Right lobe of liver (tissue), 4 donors: ENCODE data around the gene FMNL2.

Experiments used
- POLR2A ChIP-seq: fragments of 450-650 bp; IDR thresholded peaks from one replicate; pipeline ENCODE4 v1.6.1; 2017; ENCODE audit warnings: antibody characterized with exemption, mild to moderate bottlenecking
- TF ChIP-seq, protein P1 (sequence below), 4 donors: fragments of 200-600 bp in 3 of 4; fragments of 450-650 bp in 1 of 4; IDR thresholded peaks; one replicate each; pipeline versions ENCODE4 v1.5.1 to v1.8.0; 2016 to 2022; ENCODE audit warnings: antibody characterized with exemption in 4 of 4, mild to moderate bottlenecking in 2 of 4
- donor health status: DM: no; HTN: no; CAD: no.
- donor health status: DM: no; HTN: no; CAD: no.
- donor health status: DM: no; HTN: yes; CAD: no.

DNA sequence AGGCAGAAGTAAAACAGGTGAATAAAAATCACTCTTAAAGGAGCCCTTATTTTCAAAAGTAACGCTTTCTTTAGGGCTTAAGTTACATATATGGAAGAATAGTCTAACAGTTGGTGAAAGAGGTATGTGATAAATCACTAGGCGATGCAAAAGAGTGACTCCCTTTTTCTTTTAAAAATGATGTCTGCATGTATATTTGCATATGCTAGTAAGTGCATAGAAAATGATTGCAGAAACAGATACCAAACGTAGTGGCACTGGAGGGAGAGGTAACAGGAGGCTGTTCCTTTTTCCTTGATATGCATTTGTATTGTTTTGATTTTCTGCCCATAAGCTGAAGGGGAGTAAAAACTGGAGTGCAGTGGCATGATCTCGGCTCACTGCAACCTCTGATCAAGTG is 224.0 kb downstream of the FMNL2 start:
- TF ChIP-seq POLR2A, result no peak
- TF ChIP-seq, protein P1, sequence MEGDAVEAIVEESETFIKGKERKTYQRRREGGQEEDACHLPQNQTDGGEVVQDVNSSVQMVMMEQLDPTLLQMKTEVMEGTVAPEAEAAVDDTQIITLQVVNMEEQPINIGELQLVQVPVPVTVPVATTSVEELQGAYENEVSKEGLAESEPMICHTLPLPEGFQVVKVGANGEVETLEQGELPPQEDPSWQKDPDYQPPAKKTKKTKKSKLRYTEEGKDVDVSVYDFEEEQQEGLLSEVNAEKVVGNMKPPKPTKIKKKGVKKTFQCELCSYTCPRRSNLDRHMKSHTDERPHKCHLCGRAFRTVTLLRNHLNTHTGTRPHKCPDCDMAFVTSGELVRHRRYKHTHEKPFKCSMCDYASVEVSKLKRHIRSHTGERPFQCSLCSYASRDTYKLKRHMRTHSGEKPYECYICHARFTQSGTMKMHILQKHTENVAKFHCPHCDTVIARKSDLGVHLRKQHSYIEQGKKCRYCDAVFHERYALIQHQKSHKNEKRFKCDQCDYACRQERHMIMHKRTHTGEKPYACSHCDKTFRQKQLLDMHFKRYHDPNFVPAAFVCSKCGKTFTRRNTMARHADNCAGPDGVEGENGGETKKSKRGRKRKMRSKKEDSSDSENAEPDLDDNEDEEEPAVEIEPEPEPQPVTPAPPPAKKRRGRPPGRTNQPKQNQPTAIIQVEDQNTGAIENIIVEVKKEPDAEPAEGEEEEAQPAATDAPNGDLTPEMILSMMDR (IDR thresholded peaks at IDR 0.05), result no peak
